IMR-90 (cell line): ENCODE data around the gene GAL. TPM values are rescaled to one million over a fixed set of nuclear protein-coding genes. Genes with fewer than 3 reads are reported as not detected.
"Not testable (repeated sequence)": the region's sequence is repeated elsewhere in the genome, so short reads cannot be mapped to it uniquely, and the experiment has no call there.

Experiments
- ATAC-seq: fragments of 200-7000 bp; cut with Tn5 transposase; 2 replicates; pipeline ENCODE4 v1.9.1; 2020; ENCODE audit warnings: low read depth, mild to moderate bottlenecking, moderate library complexity
- BruUV-seq: library from RNA; stranded (reverse); fragments of 400-500 nt; replicated peaks from 2 replicates; lab custom pipeline; 2021; lab: Mats Ljungman, UMichigan
- CTCF ChIA-PET: fragments of 300-600 bp; formaldehyde crosslinking; extraction: SDS; loops from one replicate; lab custom pipeline; 2021; ENCODE audit warnings: antibody characterized with exemption; lab: Yijun Ruan, JAX
- POLR2A ChIA-PET: fragments of 300-600 bp; sonication (Branson Sonifier 250); formaldehyde crosslinking; loops from one replicate; lab custom pipeline; 2022; ENCODE audit warnings: antibody characterized with exemption; ENCODE audit not compliant: unreplicated experiment; lab: Charles Lee
- DNase-seq: peaks from one replicate; pipeline ENCODE4 v3.0.0; 2013
- H2AFZ ChIP-seq: replicated peaks from 2 replicates; pipeline ENCODE3; 2013; ENCODE audit warnings: low read length, mild to moderate bottlenecking; ENCODE audit not compliant: poor library complexity
- H2AK5ac ChIP-seq: 2 replicates; pipeline ENCODE4 v1.6.1; 2013; ENCODE audit warnings: low read depth, low read length, inconsistent platforms
- H2AK9ac ChIP-seq: replicated peaks from 2 replicates; pipeline ENCODE3; 2013; ENCODE audit warnings: mild to moderate bottlenecking, low read depth, low read length, moderate library complexity; ENCODE audit not compliant: poor library complexity
- H2BK120ac ChIP-seq: 2 replicates; pipeline ENCODE4 v1.6.1; 2013; ENCODE audit warnings: low read depth, low read length, inconsistent platforms
- H2BK15ac ChIP-seq: 3 replicates; pipeline ENCODE4 v1.6.1; 2013; ENCODE audit warnings: low read depth, low read length, inconsistent platforms
- H2BK20ac ChIP-seq: 2 replicates; pipeline ENCODE4 v1.6.1; 2013; ENCODE audit warnings: low read depth, mild to moderate bottlenecking, inconsistent platforms, low read length, moderate library complexity
- H2BK5ac ChIP-seq: 2 replicates; pipeline ENCODE4 v1.6.1; 2013; ENCODE audit warnings: mild to moderate bottlenecking, low read depth, low read length, inconsistent platforms; ENCODE audit not compliant: poor library complexity, severe bottlenecking
- H3K14ac ChIP-seq: replicated peaks from 2 replicates; pipeline ENCODE4 v1.6.1; 2013; ENCODE audit warnings: low read depth, low read length, inconsistent platforms
- H3K18ac ChIP-seq: 2 replicates; pipeline ENCODE4 v1.6.1; 2013; ENCODE audit warnings: low read depth, low read length, control low read depth
- H3K23ac ChIP-seq: 2 replicates; pipeline ENCODE4 v1.6.1; 2013; ENCODE audit warnings: low read depth, low read length, inconsistent platforms
- H3K27ac ChIP-seq: 2 replicates; pipeline ENCODE4 v1.5.1; 2013; ENCODE audit warnings: mild to moderate bottlenecking, control low read depth, low read length; ENCODE audit not compliant: insufficient read depth
- H3K27me3 ChIP-seq: 2 replicates; pipeline ENCODE4 v1.6.1; 2013; ENCODE audit warnings: low read length; ENCODE audit not compliant: control insufficient read depth, insufficient read depth
- H3K36me3 ChIP-seq: 2 replicates; pipeline ENCODE4 v1.6.1; 2013; ENCODE audit warnings: low read length, mixed read lengths; ENCODE audit not compliant: control insufficient read depth, insufficient read depth
- H3K4ac ChIP-seq: 2 replicates; pipeline ENCODE4 v1.6.1; 2013; ENCODE audit warnings: low read depth, low read length, inconsistent platforms
- H3K4me1 ChIP-seq: 2 replicates; pipeline ENCODE4 v1.6.1; 2013; ENCODE audit warnings: low read length, mixed read lengths; ENCODE audit not compliant: control insufficient read depth, insufficient read depth
- H3K4me2 ChIP-seq: 2 replicates; pipeline ENCODE4 v1.6.1; 2013; ENCODE audit warnings: low read depth, mild to moderate bottlenecking, control low read depth, low read length, moderate library complexity
- H3K4me3 ChIP-seq: 2 replicates; pipeline ENCODE4 v1.5.1; 2013; ENCODE audit warnings: low read depth, mild to moderate bottlenecking, control low read depth, low read length, moderate library complexity; ENCODE audit not compliant: insufficient read depth
- H3K56ac ChIP-seq: 2 replicates; pipeline ENCODE4 v1.6.1; 2013; ENCODE audit warnings: low read length, inconsistent platforms; ENCODE audit not compliant: insufficient read depth; ENCODE audit errors: extremely low read depth
- H3K79me1 ChIP-seq, 2 experiments: 2 replicates each; pipeline ENCODE4 v1.6.1; 2013; ENCODE audit warnings: low read length in 2 of 2, inconsistent platforms in 1 of 2, low read depth in 1 of 2
- H3K9ac ChIP-seq: 2 replicates; pipeline ENCODE4 v1.6.1; 2013; ENCODE audit warnings: low read depth, low read length, control low read depth
- H3K9me1 ChIP-seq: 2 replicates; pipeline ENCODE4 v1.6.1; 2013; ENCODE audit warnings: low read length, inconsistent platforms; ENCODE audit not compliant: insufficient read depth
- H3K9me3 ChIP-seq: 2 replicates; pipeline ENCODE4 v1.6.1; 2013; ENCODE audit warnings: low read length; ENCODE audit not compliant: control insufficient read depth, insufficient read depth
- H4K20me1 ChIP-seq: 2 replicates; pipeline ENCODE4 v1.6.1; 2013; ENCODE audit warnings: low read length, inconsistent platforms; ENCODE audit not compliant: insufficient read depth
- H4K5ac ChIP-seq: 2 replicates; pipeline ENCODE4 v1.6.1; 2013; ENCODE audit warnings: mild to moderate bottlenecking, low read depth, low read length, control low read depth
- H4K8ac ChIP-seq, 2 experiments: 2 replicates each; pipeline ENCODE4 v1.6.1; 2013; ENCODE audit warnings: low read depth in 2 of 2, low read length in 2 of 2, control low read depth in 1 of 2, inconsistent platforms in 1 of 2
- H4K91ac ChIP-seq: 2 replicates; pipeline ENCODE4 v1.6.1; 2013; ENCODE audit warnings: low read depth, low read length, inconsistent platforms; ENCODE audit not compliant: insufficient read depth
- BHLHE40 ChIP-seq: fragments of 150-350 bp; IDR thresholded peaks from 2 replicates; pipeline ENCODE4 v1.6.1; 2016; ENCODE audit warnings: mild to moderate bottlenecking, low read depth, low read length
- MAZ ChIP-seq: IDR thresholded peaks from 2 replicates; pipeline ENCODE4 v1.6.1; 2012; ENCODE audit warnings: low read depth, mild to moderate bottlenecking, low read length, improper control_type of control experiment, moderate library complexity, borderline replicate concordance
- USF2 ChIP-seq: fragments of 150-350 bp; IDR thresholded peaks from 2 replicates; pipeline ENCODE4 v1.6.1; 2017; ENCODE audit warnings: mild to moderate bottlenecking, antibody characterized with exemption, low read length, low read depth
- WGBS, 2 experiments: methylation state at CpG; one replicate each; pipeline versions ENCODE4 v1.1.5 to v1.1.7; 2013; ENCODE audit warnings: missing lambda C conversion rate in 2 of 2; ENCODE audit not compliant: insufficient read length in 1 of 2; ENCODE audit errors: extremely low coverage in 2 of 2; 5-methylcytosine and 5-hydroxymethylcytosine counted together
- dilution Hi-C: fragments of 300-500 bp; cut with HindIII; formaldehyde crosslinking; loops from one replicate; pipeline ENCODE4 v1.14.3; 2018; ENCODE audit warnings: low sequenced_read_pairs; ENCODE audit not compliant: unreplicated experiment
- in situ Hi-C: fragments of 300-500 bp; cut with MboI; formaldehyde crosslinking; loops from 3 replicates; pipeline ENCODE4 v1.14.3; 2019; ENCODE audit warnings: low sequenced_read_pairs, inconsistent platforms, mixed read lengths
- intact Hi-C: fragments of 100-400 bp; cut with micrococcal nuclease; formaldehyde crosslinking; loops from 2 replicates; pipeline ENCODE4 v1.10.0; 2022
- polyA plus RNA-seq, 3 experiments: library from polyadenylated mRNA; depleted of rRNA; stranded (reverse); fragments of >200 nt; gene quantifications; 2 replicates each; pipeline ENCODE4 v1.2.3, GENCODE V29; 2012; ENCODE audit warnings: low replicate concordance in 1 of 3
- total RNA-seq: library from RNA; depleted of rRNA; stranded (reverse); fragments of >200 nt; gene quantifications from 2 replicates; pipeline ENCODE4 v1.2.3, GENCODE V29; 2012

The GAL gene
- total and polyA plus RNA-seq, 2 of the 4 experiments (the other 2 are of a cell fraction): 2.0 TPM; not detected in 1

GRCh38 chr11:68684385-68685356, at the start of gene GAL (continued):
- no peak for TF ChIP-seq BHLHE40
- 0 out of 2 replicates have a peak, but pooled peaks have one; percentile 18 for TF ChIP-seq USF2
- no peak for TF ChIP-seq MAZ

DNA sequence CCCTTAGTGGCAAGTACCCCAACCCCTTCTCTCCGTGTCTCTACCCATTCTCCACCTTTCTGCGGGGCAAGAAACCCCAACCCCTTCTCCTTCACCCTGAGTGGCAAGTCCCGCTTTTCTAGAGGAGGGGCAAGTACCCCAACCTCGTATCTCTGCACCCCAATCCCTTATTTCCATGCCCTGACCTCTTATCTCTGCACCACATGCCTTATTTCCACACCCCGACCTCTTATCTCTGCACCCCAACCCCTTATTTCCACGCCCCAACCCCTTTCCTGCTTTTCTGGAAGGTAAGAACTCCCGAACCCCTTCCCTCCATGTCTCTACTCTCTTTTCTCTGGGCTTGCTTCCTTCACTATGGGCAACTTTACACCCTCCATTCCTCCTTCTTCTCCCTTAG, 49.7 kb upstream of the GAL start:
- H2AK9ac ChIP-seq, H3K27ac ChIP-seq, H3K4me2 ChIP-seq, H4K91ac ChIP-seq, in situ Hi-C loops, H2BK5ac ChIP-seq, DNase-seq, H3K4me1 ChIP-seq, POLR2A ChIA-PET, H3K4me3 ChIP-seq, H4K8ac ChIP-seq, H2BK120ac ChIP-seq, H3K23ac ChIP-seq, H3K14ac ChIP-seq, ATAC-seq, H3K36me3 ChIP-seq, H2AK5ac ChIP-seq, H3K4ac ChIP-seq, H4K5ac ChIP-seq, H3K9me1 ChIP-seq, H3K27me3 ChIP-seq, H2BK20ac ChIP-seq, CTCF ChIA-PET, H3K9ac ChIP-seq, BruUV-seq, H3K79me1 ChIP-seq, H3K18ac ChIP-seq, H3K9me3 ChIP-seq, H4K20me1 ChIP-seq, H2BK15ac ChIP-seq, H3K56ac ChIP-seq, dilution Hi-C loops, H2AFZ ChIP-seq: not testable (repeated sequence)
- WGBS, 2 experiments: 40% methylated on average over 1 of the region's 7 CpGs; no CpG with 5 or more reads in 1 of the 2 experiments
- intact Hi-C loops: loop anchor here (5.0 kb wide), 1 partner anchor 93 kb away; no protein-coding TSS in a partner anchor

- H3K9me1 ChIP-seq, in situ Hi-C loops, DNase-seq, H3K27ac ChIP-seq, H2AK5ac ChIP-seq, H2BK20ac ChIP-seq, H3K56ac ChIP-seq, CTCF ChIA-PET, POLR2A ChIA-PET, intact Hi-C loops, BruUV-seq, H3K9ac ChIP-seq, H3K27me3 ChIP-seq, H3K23ac ChIP-seq, H2AFZ ChIP-seq, H3K4me1 ChIP-seq, H4K20me1 ChIP-seq, H4K91ac ChIP-seq, H2BK15ac ChIP-seq, H3K79me1 ChIP-seq, H3K9me3 ChIP-seq, H4K8ac ChIP-seq, dilution Hi-C loops, H3K4me3 ChIP-seq, H2BK120ac ChIP-seq, H2BK5ac ChIP-seq, H3K36me3 ChIP-seq, H3K4ac ChIP-seq, H3K14ac ChIP-seq, H2AK9ac ChIP-seq, H3K18ac ChIP-seq, H3K4me2 ChIP-seq, H4K5ac ChIP-seq, ATAC-seq: not testable (repeated sequence)
- WGBS, 2 experiments: 93 to 100% methylated on average over 1 to 2 of the region's 7 CpGs
These were observed 49.2 kb upstream of the GAL start for GRCh38 chr11:68635172-68635571.
